GM19328 (cell line): ENCODE measurements around the gene PCDHA10.
"Not testable (repeated sequence)": the region's sequence is repeated elsewhere in the genome, so short reads cannot be mapped to it uniquely, and the experiment has no call there.

Experiments
- ATAC-seq: cut with Tn5 transposase; IDR thresholded peaks from one replicate; pipeline ENCODE4 v1.9.1; 2021; ENCODE audit warnings: mild to moderate bottlenecking, moderate library complexity; ENCODE audit not compliant: unreplicated experiment

PCDHA10 gene, protein sequence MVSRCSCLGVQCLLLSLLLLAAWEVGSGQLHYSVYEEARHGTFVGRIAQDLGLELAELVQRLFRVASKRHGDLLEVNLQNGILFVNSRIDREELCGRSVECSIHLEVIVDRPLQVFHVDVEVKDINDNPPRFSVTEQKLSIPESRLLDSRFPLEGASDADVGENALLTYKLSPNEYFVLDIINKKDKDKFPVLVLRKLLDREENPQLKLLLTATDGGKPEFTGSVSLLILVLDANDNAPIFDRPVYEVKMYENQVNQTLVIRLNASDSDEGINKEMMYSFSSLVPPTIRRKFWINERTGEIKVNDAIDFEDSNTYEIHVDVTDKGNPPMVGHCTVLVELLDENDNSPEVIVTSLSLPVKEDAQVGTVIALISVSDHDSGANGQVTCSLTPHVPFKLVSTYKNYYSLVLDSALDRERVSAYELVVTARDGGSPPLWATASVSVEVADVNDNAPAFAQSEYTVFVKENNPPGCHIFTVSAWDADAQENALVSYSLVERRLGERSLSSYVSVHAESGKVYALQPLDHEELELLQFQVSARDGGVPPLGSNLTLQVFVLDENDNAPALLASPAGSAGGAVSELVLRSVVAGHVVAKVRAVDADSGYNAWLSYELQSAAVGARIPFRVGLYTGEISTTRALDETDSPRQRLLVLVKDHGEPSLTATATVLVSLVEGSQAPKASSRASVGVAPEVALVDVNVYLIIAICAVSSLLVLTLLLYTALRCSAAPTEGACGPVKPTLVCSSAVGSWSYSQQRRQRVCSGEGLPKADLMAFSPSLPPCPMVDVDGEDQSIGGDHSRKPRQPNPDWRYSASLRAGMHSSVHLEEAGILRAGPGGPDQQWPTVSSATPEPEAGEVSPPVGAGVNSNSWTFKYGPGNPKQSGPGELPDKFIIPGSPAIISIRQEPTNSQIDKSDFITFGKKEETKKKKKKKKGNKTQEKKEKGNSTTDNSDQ

DNA sequence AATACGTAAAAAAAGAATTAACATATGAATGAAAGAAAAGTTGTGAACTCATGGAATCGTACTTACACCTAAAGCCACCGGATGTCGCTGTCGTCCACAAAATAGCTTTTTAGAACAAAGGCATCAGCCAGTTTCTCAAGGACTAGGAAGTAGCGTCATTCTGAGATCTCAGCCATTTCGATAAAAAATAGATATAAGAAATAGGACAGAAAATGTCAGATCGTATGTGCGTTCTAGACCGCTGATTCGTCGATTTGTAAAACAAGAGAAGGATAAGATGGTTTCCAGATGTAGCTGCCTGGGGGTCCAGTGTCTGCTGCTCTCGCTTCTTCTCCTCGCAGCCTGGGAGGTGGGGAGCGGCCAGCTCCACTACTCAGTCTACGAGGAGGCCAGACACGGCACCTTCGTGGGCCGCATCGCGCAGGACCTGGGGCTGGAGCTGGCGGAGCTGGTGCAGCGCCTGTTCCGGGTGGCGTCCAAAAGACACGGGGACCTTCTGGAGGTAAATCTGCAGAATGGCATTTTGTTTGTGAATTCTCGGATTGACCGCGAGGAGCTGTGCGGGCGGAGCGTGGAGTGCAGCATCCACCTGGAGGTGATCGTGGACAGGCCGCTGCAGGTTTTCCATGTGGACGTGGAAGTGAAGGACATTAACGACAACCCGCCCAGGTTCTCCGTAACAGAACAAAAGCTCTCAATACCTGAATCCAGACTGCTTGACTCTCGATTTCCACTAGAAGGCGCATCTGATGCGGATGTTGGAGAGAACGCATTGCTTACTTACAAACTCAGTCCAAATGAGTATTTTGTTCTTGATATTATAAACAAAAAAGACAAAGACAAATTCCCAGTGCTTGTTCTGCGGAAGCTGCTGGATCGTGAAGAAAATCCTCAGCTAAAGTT lies at the start of gene PCDHA10:
Gene PCDHA10 (plus strand): TSS at position 126 of the 903 bp plus-strand sequence. CDS start 152 bp downstream, at position 278.
- no peak for ATAC-seq

DNA sequence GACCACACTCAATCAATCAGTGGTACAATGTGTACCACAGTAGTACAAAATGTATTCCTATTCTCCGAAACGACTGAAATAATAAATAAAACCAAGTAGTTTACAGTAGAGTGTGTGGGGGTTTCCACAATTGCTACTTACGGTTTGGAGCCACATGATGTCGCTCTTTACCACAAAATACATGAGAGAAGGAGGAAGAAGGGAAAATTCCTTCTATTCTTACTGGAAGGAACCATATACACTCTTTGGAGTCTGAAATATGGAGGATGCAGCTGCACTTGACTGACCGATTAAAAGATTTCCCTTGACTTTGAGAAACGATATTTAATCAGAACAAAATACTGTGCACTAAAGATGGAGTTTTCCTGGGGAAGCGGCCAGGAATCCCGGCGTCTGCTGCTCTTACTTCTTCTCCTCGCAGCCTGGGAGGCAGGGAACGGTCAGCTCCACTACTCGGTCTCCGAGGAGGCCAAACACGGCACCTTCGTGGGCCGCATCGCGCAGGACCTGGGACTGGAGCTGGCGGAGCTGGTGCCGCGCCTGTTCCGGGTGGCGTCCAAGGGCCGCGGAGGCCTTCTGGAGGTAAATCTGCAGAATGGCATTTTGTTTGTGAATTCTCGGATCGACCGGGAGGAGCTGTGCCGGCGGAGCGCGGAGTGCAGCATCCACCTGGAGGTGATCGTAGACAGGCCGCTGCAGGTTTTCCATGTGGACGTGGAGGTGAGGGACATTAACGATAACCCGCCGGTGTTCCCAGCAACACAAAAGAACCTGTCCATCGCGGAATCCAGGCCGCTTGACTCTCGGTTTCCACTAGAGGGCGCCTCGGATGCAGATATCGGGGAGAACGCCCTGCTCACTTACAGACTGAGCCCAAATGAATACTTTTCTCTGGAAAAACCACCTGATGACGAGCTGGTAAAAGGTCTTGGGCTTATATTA lies 48.6 kb upstream of the PCDHA10 start, which contains the start of gene PCDHA4:
Gene PCDHA4 (plus strand): TSS at position 235 of the 942 bp plus-strand sequence.
- ATAC-seq: no peak

DNA sequence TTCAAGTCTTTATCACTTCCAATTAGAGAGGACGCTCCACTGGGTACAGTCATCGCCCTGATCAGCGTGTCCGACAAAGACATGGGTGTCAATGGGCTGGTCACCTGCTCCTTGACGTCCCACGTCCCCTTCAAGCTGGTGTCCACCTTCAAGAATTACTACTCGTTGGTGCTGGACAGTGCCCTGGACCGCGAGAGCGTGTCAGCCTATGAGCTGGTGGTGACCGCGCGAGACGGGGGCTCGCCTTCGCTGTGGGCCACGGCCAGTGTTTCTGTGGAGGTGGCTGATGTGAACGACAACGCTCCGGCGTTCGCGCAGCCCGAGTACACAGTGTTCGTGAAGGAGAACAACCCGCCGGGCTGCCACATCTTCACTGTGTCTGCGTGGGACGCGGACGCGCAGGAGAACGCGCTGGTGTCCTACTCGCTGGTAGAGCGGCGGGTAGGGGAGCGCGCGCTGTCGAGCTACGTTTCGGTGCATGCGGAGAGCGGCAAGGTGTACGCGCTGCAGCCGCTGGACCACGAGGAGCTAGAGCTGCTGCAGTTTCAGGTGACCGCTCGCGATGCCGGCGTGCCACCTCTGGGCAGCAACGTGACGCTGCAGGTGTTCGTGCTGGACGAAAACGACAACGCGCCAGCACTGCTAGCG lies 47.3 kb upstream of the PCDHA10 start:
- ATAC-seq: not testable (repeated sequence)

DNA sequence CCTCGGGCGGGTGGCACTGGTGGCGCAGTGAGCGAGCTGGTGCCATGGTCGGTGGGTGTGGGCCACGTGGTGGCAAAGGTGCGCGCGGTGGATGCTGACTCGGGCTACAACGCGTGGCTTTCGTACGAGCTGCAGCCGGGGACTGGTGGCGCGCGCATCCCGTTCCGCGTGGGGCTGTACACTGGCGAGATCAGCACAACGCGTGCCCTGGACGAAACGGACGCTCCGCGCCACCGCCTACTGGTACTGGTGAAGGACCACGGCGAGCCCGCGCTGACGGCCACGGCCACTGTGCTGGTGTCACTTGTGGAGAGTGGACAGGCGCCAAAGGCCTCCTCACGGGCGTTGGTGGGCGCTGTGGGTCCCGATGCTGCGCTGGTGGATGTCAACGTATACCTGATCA lies 46.8 kb upstream of the PCDHA10 start:
- ATAC-seq: no peak

DNA sequence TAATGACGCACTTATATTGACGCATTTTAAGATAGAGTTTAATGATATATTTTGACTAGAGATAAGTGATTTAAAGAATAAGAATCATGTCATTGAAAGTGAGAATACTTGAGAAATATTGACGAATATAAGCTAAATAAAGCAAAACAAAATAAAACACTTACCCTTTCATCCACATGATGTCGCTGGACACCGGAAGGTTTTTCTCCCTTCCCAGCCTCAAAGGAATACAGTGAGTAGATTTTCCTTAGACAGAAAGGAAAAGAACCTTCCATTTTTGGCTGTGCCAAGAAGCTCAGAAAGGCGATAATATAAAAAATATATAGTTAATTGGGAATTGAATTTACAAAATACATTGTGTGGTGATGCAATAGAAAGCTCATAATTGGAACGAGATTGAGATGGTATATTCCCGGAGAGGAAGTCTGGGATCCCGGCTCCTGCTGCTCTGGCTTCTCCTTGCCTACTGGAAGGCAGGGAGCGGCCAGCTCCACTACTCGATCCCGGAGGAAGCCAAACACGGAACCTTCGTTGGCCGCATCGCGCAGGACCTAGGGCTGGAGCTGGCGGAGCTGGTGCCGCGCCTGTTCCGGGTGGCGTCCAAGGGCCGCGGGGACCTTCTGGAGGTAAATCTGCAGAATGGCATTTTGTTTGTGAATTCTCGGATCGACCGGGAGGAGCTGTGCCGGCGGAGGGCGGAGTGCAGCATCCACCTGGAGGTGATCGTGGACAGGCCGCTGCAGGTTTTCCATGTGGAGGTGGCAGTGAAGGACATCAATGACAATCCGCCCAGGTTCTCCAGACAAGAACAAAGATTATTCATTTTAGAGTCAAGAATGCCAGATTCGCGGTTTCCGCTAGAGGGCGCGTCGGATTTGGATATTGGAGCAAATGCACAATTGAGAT lies 34.1 kb upstream of the PCDHA10 start, which contains the start of gene PCDHA5:
Gene PCDHA5 (plus strand): TSS at position 239 of the 906 bp plus-strand sequence.
- no peak for ATAC-seq

DNA sequence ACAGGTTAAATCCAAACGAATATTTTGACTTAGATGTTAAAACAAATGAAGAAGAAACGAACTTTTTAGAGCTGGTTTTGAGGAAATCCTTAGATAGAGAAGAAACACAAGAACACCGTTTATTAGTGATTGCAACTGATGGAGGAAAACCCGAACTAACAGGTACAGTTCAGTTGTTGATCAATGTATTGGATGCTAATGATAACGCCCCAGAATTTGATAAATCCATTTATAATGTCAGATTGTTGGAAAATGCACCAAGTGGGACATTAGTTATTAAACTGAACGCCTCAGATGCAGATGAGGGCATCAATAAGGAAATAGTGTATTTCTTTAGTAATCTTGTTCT lies 33.4 kb upstream of the PCDHA10 start:
- ATAC-seq: no peak

DNA sequence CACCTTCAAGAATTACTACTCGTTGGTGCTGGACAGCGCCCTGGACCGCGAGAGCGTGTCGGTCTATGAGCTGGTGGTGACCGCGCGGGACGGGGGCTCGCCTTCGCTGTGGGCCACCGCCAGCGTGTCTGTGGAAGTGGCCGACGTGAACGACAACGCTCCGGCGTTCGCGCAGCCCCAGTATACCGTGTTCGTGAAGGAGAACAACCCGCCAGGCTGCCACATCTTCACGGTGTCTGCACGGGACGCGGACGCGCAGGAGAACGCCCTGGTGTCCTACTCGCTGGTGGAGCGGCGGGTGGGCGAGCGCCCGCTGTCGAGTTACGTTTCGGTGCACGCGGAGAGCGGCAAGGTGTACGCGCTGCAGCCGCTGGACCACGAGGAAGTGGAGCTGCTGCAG lies 32.7 kb upstream of the PCDHA10 start:
- not testable (repeated sequence) for ATAC-seq

DNA sequence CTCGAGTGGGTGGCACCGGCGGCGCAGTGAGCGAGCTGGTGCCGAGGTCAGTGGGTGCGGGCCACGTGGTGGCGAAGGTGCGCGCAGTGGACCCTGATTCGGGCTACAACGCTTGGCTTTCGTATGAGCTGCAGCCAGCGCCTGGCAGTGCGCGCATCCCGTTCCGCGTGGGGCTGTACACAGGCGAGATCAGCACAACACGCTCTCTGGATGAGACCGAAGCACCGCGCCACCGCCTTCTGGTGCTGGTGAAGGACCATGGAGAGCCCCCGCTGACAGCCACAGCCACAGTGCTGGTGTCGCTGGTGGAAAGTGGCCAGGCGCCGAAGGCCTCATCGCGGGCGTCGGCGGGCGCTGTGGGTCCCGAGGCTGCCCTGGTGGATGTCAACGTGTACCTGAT lies 32.2 kb upstream of the PCDHA10 start:
- ATAC-seq: no peak

DNA sequence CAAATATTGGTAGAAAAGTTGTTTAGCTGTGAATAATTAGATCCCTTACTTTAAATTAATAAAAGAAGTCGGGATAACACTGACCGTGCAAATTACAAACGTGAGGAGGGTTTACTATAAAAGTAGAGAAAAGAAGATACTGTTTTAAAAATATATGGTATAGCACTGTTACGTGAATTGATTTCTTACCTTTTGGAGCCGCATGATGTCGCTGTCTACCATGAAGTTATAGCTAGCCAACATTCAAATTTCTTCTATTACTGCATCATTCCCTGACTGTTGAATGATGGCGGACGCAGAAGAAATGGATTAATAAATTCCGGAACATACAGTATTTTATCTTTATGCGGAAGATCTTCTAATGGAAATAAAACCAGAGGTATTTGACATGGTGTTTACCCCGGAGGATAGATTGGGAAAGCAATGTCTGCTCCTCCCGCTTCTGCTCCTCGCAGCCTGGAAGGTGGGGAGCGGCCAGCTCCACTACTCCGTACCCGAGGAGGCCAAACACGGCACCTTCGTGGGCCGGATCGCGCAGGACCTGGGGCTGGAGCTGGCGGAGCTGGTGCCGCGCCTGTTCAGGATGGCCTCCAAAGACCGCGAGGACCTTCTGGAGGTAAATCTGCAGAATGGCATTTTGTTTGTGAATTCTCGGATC lies 27.9 kb upstream of the PCDHA10 start, which contains the start of gene PCDHA6:
Gene PCDHA6 (plus strand): TSS at position 257 of the 658 bp plus-strand sequence. CDS start 132 bp downstream, at position 389.
- ATAC-seq: no peak

DNA sequence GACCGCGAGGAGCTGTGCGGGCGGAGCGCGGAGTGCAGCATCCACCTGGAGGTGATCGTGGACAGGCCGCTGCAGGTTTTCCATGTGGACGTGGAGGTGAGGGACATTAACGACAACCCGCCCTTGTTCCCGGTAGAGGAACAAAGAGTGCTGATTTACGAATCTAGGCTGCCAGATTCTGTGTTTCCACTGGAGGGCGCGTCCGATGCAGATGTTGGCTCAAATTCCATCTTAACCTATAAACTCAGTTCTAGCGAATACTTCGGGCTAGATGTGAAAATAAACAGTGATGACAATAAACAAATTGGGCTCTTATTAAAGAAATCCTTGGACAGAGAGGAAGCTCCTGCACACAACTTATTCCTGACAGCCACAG lies 27.3 kb upstream of the PCDHA10 start:
- no peak for ATAC-seq

DNA sequence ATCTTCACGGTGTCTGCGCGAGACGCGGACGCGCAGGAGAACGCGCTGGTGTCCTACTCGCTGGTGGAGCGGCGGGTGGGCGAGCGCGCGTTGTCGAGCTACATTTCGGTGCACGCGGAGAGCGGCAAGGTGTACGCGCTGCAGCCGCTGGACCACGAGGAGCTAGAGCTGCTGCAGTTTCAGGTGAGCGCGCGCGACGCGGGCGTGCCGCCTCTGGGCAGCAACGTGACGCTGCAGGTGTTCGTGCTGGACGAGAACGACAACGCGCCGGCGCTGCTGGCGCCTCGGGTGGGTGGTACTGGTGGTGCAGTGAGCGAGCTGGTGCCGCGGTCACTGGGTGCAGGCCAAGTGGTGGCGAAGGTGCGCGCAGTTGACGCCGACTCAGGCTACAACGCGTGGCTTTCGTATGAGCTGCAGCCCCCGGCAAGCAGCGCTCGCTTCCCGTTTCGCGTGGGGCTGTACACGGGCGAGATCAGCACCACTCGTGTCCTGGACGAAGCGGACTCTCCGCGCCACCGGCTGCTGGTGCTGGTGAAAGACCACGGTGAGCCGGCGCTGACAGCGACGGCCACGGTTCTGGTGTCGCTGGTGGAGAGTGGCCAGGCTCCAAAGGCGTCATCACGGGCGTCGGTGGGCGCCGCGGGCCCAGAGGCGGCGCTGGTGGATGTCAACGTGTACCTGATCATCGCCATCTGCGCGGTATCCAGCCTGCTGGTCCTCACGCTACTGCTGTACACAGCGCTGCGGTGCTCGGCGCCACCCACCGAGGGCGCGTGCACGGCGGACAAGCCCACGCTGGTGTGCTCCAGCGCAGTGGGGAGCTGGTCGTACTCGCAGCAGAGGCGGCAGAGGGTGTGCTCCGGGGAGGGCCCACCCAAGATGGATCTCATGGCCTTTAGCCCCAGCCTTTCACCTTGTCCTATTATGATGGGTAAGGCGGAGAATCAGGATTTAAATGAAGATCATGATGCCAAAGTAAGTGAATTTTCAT lies 25.9 kb upstream of the PCDHA10 start:
- ATAC-seq: not testable (repeated sequence)

DNA sequence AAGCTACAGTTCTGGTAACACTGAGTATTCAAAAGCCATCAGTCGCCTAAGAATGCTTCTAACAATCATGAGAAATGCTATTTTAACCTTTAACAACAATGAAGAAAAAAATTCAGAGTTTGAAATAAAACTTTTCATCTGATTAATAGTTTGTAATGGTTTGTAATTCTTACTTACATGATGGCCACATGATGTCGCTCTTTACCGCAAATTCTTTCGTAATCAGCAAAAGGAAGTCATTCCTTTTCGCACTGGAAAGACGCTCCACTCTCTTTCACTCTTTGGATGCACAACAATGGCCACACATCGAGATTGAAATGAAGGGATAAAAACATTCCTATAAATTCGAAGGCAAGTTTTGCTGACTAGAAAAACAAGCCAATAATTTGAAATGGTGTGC lies 21.7 kb upstream of the PCDHA10 start, which contains the start of gene PCDHA7:
Gene PCDHA7 (plus strand): TSS at position 277 of the 400 bp plus-strand sequence. CDS start 115 bp downstream, at position 392.
- no peak for ATAC-seq

DNA sequence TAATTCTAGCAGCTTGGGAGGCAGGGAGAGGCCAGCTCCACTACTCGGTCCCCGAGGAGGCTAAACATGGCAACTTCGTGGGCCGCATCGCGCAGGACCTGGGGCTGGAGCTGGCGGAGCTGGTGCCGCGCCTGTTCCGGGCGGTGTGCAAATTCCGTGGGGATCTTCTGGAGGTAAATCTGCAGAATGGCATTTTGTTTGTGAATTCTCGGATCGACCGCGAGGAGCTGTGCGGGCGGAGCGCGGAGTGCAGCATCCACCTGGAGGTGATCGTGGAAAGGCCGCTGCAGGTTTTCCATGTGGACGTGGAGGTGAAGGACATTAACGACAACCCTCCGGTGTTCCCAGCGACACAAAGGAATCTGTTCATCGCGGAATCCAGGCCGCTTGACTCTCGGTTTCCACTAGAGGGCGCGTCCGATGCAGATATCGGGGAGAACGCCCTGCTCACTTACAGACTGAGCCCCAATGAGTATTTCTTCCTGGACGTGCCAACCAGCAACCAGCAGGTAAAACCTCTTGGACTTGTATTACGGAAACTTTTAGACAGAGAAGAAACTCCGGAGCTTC lies 21.2 kb upstream of the PCDHA10 start:
- ATAC-seq: not testable (repeated sequence)

DNA sequence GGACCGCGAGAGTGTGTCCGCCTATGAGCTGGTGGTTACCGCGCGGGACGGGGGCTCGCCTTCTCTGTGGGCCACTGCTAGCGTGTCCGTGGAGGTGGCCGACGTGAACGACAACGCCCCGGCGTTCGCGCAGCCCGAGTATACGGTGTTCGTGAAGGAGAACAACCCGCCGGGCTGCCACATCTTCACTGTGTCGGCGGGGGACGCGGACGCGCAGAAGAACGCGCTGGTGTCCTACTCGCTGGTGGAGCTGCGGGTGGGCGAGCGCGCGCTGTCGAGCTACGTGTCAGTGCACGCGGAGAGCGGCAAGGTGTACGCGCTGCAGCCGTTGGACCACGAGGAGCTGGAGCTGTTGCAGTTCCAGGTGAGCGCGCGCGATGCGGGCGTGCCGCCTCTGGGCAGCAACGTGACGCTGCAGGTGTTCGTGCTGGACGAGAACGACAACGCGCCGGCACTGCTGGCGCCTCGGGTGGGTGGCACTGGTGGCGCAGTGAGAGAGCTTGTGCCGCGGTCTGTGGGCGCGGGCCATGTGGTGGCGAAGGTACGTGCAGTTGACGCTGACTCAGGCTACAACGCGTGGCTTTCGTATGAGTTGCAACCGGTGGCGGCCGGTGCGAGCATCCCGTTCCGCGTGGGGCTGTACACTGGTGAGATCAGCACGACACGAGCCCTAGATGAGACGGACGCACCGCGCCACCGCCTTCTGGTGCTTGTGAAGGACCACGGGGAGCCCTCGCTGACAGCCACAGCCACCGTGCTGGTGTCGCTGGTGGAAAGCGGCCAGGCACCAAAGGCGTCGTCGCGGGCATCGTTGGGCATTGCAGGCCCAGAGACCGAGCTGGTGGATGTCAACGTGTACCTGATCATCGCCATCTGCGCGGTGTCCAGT lies 19.8 kb upstream of the PCDHA10 start:
- ATAC-seq: no peak
